ENCODE data around the gene FER. TPM values are rescaled to one million over a fixed set of nuclear protein-coding genes. Genes with fewer than 3 reads are reported as not detected.
A peak's percentile ranks its signal among the peaks of the same experiment; 100 is the strongest.

Gene FER
- total and polyA plus RNA-seq, 10 of the 15 experiments (the other 5 are each of a cell fraction or from before 2014, with no cell fraction given): 4.4 to 19.1 (median 9.6) TPM

DNA sequence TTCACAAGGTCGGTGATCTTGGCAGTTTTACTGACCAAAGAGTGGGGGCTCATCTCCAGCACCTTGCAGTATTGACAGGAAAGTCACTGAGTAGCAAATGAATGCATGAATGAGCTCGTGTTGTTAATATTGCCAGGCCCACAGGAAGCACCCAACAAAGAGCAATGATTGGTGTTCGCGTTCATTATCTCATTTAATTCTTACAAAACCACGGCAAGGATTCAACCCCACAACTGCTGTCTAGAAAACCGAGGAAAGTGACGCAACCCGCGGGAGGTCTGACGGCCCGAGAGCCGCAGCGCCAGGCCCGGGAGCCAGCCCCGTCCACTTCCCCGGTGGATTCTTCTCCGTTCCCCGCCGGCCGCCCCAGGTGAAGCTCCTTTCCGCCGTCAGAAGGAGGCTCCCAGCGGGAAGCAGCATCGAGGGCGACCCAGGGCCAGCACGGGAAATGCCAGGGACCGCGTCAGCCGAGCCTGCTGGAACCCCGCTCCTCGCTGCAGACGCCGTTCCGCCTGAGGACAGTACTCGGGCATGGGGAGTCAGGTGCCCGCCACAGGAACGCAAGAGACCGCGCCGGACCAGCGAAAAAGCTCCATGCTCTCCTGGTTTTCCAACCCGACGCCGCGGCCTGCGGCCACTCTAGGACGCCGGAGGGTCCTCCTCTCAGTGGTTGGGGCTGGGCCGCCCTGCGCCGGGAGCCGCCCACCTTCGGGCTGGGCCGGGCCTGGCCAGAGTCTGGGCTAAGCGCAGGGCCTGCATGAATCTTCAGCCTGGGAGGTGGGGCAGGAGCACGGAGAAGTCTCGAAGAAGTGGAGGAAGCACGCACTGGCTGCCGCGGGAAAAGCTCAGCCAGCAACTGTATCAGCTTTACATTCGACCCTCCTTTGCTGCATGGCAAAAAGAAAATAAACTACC, 19.8 kb upstream of the FER start (continued):
- TF ChIP-seq CREB1 (IDR thresholded peaks at IDR 0.05; ENCODE audit: low read depth) (peak; percentile 87), IRF4 (IDR thresholded peaks at IDR 0.05; ENCODE audit: low read depth, low read length) (peak; percentile 29; the same call in 1 of the 2 replicates), TAF1 (IDR thresholded peaks at IDR 0.05; ENCODE audit: borderline replicate concordance, low read depth, low read length) (peak; percentile 99), CBX5 (IDR thresholded peaks at IDR 0.05; ENCODE audit: low read depth) (peak; percentile 84; the same call in 1 of the 2 replicates), ATF7 (IDR thresholded peaks at IDR 0.05; ENCODE audit: low read depth) (peak; percentile 55), EGR1 (IDR thresholded peaks at IDR 0.05; ENCODE audit: borderline replicate concordance in 1 of 2, low read depth in 2 of 2, low read length in 2 of 2) (peak in 1 of 2 experiments; percentile 68; a peak in 1 of 3 replicates), MYC (IDR thresholded peaks at IDR 0.05; ENCODE audit: insufficient read depth, insufficient read length, insufficient replicate concordance, low read length, severe bottlenecking) (peak; percentile 34)
- TF ChIP-seq, protein P1, sequence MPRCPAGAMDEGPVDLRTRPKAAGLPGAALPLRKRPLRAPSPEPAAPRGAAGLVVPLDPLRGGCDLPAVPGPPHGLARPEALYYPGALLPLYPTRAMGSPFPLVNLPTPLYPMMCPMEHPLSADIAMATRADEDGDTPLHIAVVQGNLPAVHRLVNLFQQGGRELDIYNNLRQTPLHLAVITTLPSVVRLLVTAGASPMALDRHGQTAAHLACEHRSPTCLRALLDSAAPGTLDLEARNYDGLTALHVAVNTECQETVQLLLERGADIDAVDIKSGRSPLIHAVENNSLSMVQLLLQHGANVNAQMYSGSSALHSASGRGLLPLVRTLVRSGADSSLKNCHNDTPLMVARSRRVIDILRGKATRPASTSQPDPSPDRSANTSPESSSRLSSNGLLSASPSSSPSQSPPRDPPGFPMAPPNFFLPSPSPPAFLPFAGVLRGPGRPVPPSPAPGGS (IDR thresholded peaks at IDR 0.05; ENCODE audit: borderline replicate concordance, insufficient read depth, low read depth, low read length, poor library complexity, severe bottlenecking): no peak
- TF ChIP-seq, protein P2, sequence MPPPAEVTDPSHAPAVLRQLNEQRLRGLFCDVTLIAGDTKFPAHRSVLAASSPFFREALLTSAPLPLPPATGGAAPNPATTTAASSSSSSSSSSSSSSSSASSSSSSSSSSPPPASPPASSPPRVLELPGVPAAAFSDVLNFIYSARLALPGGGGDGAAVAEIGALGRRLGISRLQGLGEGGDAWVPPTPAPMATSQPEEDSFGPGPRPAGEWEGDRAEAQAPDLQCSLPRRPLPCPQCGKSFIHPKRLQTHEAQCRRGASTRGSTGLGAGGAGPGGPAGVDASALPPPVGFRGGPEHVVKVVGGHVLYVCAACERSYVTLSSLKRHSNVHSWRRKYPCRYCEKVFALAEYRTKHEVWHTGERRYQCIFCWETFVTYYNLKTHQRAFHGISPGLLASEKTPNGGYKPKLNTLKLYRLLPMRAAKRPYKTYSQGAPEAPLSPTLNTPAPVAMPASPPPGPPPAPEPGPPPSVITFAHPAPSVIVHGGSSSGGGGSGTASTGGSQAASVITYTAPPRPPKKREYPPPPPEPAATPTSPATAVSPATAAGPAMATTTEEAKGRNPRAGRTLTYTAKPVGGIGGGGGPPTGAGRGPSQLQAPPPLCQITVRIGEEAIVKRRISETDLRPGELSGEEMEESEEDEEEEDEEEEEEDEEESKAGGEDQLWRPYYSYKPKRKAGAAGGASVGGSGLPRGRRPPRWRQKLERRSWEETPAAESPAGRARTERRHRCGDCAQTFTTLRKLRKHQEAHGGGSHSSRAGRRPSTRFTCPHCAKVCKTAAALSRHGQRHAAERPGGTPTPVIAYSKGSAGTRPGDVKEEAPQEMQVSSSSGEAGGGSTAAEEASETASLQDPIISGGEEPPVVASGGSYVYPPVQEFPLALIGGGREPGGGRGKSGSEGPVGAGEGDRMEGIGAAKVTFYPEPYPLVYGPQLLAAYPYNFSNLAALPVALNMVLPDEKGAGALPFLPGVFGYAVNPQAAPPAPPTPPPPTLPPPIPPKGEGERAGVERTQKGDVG (CRISPR knock-in tag; IDR thresholded peaks at IDR 0.05): no peak
- TF ChIP-seq, protein P3, sequence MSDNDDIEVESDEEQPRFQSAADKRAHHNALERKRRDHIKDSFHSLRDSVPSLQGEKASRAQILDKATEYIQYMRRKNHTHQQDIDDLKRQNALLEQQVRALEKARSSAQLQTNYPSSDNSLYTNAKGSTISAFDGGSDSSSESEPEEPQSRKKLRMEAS (IDR thresholded peaks at IDR 0.05; ENCODE audit: low read depth, low read length): peak; percentile 25
- TF ChIP-seq, protein P4, sequence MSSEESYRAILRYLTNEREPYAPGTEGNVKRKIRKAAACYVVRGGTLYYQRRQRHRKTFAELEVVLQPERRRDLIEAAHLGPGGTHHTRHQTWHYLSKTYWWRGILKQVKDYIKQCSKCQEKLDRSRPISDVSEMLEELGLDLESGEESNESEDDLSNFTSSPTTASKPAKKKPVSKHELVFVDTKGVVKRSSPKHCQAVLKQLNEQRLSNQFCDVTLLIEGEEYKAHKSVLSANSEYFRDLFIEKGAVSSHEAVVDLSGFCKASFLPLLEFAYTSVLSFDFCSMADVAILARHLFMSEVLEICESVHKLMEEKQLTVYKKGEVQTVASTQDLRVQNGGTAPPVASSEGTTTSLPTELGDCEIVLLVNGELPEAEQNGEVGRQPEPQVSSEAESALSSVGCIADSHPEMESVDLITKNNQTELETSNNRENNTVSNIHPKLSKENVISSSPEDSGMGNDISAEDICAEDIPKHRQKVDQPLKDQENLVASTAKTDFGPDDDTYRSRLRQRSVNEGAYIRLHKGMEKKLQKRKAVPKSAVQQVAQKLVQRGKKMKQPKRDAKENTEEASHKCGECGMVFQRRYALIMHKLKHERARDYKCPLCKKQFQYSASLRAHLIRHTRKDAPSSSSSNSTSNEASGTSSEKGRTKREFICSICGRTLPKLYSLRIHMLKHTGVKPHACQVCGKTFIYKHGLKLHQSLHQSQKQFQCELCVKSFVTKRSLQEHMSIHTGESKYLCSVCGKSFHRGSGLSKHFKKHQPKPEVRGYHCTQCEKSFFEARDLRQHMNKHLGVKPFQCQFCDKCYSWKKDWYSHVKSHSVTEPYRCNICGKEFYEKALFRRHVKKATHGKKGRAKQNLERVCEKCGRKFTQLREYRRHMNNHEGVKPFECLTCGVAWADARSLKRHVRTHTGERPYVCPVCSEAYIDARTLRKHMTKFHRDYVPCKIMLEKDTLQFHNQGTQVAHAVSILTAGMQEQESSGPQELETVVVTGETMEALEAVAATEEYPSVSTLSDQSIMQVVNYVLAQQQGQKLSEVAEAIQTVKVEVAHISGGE (CRISPR knock-in tag; IDR thresholded peaks at IDR 0.05): no peak
- TF ChIP-seq, protein P5, sequence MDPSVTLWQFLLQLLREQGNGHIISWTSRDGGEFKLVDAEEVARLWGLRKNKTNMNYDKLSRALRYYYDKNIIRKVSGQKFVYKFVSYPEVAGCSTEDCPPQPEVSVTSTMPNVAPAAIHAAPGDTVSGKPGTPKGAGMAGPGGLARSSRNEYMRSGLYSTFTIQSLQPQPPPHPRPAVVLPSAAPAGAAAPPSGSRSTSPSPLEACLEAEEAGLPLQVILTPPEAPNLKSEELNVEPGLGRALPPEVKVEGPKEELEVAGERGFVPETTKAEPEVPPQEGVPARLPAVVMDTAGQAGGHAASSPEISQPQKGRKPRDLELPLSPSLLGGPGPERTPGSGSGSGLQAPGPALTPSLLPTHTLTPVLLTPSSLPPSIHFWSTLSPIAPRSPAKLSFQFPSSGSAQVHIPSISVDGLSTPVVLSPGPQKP (IDR thresholded peaks at IDR 0.05; ENCODE audit: low read depth, low read length): no peak; the same call in 1 of the 2 replicates
- TF ChIP-seq, protein P6, sequence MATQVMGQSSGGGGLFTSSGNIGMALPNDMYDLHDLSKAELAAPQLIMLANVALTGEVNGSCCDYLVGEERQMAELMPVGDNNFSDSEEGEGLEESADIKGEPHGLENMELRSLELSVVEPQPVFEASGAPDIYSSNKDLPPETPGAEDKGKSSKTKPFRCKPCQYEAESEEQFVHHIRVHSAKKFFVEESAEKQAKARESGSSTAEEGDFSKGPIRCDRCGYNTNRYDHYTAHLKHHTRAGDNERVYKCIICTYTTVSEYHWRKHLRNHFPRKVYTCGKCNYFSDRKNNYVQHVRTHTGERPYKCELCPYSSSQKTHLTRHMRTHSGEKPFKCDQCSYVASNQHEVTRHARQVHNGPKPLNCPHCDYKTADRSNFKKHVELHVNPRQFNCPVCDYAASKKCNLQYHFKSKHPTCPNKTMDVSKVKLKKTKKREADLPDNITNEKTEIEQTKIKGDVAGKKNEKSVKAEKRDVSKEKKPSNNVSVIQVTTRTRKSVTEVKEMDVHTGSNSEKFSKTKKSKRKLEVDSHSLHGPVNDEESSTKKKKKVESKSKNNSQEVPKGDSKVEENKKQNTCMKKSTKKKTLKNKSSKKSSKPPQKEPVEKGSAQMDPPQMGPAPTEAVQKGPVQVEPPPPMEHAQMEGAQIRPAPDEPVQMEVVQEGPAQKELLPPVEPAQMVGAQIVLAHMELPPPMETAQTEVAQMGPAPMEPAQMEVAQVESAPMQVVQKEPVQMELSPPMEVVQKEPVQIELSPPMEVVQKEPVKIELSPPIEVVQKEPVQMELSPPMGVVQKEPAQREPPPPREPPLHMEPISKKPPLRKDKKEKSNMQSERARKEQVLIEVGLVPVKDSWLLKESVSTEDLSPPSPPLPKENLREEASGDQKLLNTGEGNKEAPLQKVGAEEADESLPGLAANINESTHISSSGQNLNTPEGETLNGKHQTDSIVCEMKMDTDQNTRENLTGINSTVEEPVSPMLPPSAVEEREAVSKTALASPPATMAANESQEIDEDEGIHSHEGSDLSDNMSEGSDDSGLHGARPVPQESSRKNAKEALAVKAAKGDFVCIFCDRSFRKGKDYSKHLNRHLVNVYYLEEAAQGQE (IDR thresholded peaks at IDR 0.05; ENCODE audit: low read depth, low read length): 0 out of 2 replicates have a peak, but pooled peaks have one; percentile 37
